Activated CD4-positive, alpha-beta T cell treated with anti-CD3 and anti-CD28 coated beads, Interleukin-2, amount 50 U/mL, for 4 hours (primary cell): Measurements from ENCODE around the gene EMB.
"Not testable (repeated sequence)": the region's sequence is repeated elsewhere in the genome, so short reads cannot be mapped to it uniquely, and the experiment has no call there.

Experiments
- DNase-seq, 2 experiments: peaks; one replicate each; pipeline ENCODE4 v3.0.0-alpha.2; 2020

Gene EMB

DNA sequence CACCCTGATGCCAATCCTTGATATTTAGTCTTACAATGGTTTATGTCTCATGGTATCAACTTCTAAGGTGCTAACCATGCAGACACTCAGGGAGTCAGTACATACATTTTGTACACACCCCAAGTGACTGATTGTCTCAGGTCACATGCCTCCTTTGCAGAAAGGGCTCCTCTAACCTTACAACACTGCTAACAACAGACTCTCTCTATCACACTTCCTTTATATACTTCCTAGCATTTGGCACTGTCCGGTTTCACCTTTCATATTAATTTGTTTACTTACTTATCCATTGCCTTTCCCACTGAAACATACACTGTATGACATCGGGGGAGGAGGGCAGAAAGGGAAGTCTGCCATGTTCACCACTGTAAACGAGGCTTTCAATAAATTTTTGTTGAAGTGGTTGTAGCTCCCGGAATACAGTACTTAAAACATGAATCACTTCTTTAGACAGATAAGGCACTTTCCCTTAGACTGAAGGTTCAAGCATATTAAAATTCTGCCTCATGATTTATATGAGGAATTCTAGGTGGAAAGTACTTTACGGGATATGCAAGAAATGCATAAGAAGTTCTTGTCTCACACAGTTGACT, 20.6 kb downstream of the EMB start:
- no peak for DNase-seq

DNA sequence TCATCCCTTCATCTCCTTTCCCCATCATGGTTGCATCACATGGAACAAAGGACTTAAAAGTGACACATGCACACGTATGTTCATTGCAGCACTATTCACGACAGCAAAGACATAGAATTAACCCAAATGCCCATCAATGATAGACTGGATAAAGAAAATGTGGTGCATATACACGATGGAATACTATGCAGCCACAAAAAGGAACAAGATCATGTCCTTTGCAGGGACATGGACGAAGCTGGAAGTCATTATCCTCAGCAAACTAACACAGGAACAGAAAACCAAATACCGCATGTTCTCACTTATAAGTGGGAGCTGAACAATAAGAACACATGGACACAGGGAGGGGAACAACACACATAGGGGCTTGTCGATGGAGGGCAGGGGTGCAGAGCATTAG, 21.4 kb downstream of the EMB start:
- DNase-seq = not testable (repeated sequence)

DNA sequence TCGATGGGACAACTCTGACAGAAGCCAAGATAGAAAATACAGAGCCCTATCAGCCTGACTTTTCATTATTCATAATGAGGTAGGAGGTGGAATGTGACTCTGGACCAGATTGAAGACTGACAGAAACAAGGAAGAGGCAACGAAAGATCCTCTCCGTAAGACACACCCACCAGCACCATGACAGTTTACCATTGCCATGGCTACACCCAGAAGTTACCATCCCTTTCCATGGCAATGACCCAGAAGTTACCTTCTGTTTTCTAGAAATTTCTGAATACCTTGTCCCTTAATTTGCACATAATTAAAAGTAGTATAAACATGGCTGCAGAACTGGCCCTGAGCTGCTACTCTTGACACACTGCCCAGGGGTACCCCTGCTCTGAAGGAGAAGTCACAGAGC, 24.5 kb downstream of the EMB start:
- DNase-seq = not testable (repeated sequence)

DNA sequence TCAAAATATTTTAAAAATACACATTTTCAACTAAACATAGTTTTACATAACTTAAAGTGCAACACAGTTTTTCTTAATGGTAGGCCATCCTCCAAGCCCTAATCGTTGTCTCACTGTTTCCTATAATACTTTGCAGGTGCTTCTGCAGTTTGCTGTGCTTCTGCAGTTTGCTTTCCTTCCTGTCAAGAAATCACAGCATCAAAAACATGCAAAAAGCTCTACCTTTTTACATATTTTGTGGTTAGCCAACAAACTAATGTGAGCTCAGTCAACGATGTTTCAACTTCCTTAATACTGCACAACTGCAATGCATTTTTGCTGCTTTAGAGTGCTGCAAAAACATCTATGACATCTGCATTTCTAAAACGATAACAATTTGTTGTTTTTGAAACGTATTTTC, 25.2 kb downstream of the EMB start:
- DNase-seq = no peak

DNA sequence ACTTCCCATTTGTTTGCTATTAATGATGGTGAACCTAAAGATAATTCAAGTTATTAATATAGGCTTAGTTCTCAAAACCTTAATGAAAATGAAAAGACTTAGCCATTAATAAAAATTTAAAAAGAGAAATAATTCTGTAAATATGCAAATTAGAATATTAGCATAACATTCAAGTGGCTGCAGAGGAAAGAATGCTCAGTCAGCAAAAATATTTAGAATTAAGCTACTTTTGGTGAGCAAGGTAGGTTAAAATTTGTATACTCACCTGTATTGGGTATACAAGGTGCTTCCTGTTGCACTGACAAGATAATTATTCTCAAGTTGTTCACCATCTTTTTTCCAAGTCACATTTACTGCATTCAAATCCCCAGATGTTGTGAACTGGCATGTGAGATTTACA, 30.2 kb downstream of the EMB start:
- DNase-seq = not testable (repeated sequence)

DNA sequence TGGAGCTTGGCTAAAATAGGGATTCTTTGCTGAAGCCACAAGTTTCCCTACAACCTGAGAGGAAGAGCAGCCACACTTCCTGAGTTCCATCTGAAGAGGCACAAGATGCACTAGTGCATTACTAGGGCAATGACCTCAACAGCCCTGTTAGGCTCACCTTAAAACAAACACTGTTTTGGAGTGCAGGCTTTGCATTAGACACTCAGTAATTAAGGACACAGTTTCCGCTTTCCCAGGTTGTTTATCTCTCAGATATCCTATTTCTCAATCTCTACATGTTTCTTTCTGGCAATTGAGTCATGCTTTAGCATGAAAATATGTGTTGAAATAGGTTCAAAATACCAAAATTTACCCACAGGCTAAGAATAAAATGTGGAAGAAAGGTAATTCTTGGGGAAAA, 34.2 kb downstream of the EMB start:
- DNase-seq = no peak

DNA sequence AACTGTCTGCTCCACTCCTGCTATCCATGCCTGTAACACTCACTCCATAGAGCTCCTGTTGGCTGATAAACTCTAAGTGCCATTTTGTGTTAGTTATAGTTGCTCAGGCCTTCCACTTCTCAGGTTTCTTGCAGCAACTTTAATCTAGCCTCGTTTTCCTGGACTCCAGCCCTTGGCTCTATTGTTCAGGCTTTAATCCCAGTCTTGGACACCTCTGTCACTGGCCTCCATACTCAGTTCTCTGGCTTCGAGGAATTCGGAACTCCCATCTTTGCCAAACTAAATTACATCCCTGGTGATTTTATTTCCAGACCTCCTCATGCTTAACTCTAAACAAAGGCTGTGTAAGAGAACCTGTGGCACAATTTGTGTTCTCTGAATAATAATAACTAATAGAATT, 39.8 kb downstream of the EMB start:
- DNase-seq = no peak

DNA sequence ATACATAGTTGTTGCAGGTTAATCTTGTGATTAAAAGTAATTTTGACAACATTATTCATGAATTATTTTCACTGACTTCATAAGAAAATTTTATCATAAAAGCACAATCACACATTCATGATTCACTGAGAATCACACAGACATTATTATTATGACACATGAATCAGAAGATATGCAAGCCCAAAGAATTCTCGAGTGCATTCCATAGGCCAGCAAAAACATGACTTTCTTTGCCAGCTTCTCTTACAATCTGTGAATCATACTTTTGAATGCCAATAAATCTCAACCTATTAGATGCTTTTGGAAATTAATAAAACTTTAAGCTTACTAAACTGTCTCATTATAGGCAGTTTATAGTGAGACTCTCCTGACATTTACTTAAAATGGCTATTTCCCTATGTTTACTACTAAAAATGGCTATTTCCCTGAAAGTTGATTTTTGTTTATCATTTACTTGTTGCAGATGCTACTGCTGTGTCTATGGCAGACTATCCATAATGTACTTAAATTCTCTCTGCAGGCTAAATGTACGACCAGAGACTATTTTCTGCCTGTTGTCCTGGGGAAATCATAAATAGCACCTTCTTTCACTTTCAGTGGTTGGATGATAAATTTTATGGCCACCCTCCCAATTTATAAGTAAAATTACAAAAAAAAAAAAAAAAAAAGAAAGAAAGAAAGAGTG, 47.0 kb downstream of the EMB start:
- not testable (repeated sequence) for DNase-seq

DNA sequence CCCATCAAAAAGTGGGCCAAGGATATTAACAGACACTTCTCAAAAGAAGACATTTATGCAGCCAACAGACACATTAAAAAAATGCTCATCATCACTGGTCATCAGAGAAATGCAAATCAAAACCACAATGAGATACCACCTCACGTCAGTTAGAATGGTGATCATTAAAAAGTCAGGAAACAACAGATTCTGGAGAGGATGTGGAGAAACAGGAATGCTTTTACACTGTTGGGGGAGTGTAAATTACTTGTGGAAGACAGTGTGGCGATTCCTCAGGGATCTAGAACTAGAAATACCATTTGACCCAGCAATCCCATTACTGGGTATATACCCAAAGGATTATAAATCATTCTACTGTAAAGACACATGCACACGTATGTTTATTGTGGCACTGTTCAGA, 48.8 kb downstream of the EMB start:
- not testable (repeated sequence) for DNase-seq

DNA sequence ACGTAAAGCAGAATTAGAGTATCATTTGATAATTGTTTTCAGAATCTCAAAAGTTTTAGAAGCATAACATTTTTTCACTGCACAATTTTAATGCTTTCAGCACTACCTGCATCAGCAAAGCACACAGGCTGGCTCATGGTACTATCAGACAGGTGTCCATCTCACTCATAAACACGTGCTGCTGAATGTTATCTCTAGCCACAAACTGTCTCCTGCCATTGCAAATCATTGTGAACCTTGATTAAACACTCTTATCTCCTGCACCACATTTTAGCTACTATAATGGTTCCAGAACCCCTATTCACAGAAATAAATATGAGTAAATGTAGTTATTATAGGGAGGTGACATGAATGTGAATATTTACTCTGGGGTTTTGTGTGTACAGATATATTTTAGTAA, 56.7 kb downstream of the EMB start:
- not testable (repeated sequence) for DNase-seq

DNA sequence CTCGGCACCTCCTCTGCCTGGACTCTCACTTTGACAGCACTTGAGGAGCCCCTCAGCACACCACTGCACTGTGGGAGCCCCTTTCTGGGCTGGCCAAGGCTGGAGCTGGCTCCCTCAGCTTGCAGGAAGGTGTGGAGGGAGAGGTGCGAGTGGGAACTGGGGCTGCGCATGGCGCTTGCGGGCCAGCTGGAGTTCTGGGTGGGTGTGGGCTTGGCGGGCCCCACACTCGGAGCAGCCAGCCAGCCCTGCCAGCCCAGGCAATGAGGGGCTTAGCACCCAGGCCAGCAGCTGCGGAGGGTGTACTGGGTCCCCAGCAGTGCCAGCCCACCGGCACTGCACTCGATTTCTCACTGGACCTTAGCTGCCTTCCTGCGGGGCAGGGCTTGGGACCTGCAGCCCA, 64.4 kb downstream of the EMB start:
- not testable (repeated sequence) for DNase-seq

DNA sequence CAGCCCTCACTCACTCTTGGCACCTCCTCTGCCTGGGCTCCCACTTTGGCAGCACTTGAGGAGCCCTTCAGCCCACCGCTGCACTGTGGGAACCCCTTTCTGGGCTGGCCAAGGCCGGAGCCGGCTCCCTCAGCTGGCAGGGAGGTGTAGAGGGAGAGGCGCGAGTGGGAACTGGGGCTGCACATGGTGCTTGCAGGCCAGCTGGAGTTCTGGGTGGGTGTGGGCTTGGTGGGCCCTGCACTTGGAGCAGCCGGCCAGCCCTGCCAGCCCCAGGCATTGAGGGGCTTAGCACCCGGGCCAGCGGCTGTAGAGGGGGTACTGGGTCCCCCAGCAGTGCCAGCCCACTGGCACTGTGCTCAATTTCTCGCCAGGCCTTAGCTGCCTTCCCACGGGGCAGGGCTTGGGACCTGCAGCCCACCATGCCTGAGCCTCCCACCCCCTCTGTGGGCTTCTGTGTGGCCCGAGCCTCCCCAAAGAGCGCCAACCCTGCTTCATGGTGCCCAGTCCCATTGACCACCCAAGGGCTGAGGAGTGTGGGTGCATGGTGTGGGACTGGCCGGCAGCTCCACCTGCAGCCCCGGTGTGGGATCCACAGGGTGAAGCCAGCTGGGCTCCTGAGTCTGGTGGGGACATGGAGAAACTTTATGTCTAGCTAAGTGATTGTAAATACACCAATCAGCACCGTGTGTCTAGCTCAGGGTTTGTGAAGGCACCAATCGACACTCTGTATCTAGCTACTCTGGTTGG, 71.6 kb downstream of the EMB start:
- not testable (repeated sequence) for DNase-seq

DNA sequence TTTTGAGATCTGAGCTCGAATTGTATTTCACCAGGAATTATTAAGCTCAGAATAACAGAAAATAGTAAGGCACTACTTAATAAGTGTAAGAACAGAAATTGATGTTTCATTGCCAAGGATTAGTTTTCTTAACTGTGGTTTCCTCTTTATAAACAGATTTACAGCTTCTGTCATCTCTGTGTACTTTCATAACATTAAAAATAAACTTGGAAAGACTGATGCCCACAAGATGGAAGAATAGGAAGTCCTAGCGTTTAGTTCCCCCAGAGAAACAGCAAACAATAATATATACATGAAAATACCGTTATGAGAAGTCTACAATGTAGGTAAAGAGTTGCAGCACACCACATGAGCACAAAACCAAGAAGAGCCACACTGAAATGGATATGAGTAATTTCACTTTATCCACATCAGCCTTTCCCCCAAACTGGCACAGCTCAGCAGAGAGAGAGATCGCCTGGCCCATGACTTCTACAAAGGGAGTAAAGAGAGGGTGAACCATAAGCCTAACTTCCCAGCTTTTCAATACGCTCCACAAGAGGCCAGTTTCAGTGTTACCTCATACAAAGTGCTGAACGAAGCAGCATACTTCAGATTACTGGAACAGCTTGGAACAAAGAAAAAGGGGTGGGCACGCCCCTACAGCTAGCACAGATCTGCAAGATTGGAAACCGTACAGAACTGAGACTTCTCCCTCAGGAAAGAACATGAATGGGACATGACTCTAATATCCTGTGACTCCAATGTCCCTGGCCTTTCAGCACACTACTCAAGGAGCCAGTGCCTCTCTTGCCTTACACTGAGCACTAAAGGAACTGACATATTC, 75.4 kb downstream of the EMB start:
- no peak for DNase-seq

DNA sequence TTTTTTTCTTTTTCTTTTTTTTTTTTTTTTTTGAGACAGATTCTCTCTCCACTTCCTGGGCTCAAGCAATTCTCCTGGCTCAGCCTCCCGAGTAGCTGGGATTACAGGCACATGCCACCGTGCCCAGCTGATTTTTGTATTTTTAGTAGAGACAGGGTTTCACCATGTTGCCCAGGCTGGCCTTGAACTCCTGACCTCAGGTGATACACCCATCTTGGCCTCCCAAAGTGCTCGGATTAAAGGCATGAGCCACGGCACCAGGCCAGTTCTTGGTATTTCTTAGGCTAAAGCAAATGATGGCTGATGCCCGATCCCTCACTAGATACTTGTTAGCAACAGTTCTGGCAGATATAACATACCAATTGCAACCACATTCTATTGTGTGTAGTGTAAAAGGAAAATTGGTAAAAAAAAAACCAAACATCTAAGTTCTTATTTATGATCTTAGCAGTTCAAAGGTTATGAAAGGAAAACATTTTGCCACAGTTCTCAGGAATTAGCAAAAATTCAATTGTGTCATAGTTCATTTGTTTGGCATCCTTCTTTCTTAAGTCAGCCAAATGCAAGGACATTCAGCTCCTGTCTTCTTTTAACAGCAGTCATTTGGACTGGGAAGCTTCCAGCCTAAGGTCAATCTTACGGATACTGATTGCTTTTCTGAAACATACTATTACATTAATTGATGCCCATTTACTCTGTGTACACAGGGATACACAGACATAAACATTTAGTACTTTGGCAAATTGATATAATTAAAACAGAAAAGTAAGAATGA, 76.4 kb downstream of the EMB start:
- DNase-seq = not testable (repeated sequence)

DNA sequence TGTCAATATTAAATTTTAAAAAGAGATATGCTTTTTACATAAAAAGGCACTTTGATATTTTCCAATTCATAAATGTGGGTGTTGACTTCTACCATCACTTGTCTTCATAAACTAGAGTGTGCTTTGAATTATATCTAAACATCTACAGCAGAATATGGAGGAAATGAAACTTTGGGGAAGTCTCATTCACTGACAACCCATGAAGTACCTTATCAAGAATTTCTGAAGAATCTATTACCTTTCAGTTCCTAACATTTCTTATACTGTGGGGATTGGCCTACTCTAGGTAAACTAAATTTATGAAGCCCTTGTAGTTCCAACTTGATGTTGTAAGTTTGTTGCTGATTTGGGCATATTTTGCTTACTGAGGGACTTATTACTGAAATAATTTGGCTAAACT, 81.9 kb downstream of the EMB start:
- DNase-seq = no peak

DNA sequence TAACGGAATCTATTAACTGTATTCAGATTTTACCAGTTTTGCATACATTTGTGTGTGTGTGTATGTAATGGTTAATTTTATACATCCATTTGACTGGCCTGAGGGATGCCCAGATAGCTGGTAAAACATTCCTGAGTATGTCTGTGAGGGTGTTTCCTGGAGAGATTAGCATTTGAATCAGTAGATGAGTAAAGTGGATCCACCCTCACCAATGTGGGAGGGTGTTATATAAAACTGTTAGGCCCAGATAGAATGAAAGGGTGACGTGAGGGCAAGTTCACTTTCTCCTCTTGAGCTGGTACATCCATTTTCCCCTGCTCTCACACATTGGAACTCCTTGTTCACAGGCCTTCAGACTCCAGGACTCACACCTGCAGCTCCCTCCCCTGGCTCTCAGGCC, 88.7 kb downstream of the EMB start:
- no peak for DNase-seq
